ENCODE measurements around the gene TTYH3.
A peak's percentile ranks its signal among the peaks of the same experiment; 100 is the strongest.

Gene TTYH3

GRCh38 chr7:2616387-2617324, 15.1 kb upstream of the TTYH3 start:
- no peak for DNase-seq (ENCODE audit: low spot score)

GRCh38 chr7:2617325-2617905, 14.4 kb upstream of the TTYH3 start:
- no peak for DNase-seq (ENCODE audit: low spot score)

GRCh38 chr7:2619116-2619515, 12.7 kb upstream of the TTYH3 start:
- peak; percentile 48 for DNase-seq (ENCODE audit: low spot score)

- peak; percentile 55 for DNase-seq (ENCODE audit: low spot score)
Observed at GRCh38 chr7:2621061-2621828, 10.5 kb upstream of the TTYH3 start.

GRCh38 chr7:2621948-2622640, 9.7 kb upstream of the TTYH3 start:
- no peak for DNase-seq (ENCODE audit: low spot score)

GRCh38 chr7:2622869-2623697, 8.7 kb upstream of the TTYH3 start:
- no peak for DNase-seq (ENCODE audit: low spot score)

- no peak for DNase-seq (ENCODE audit: low spot score)
Observed at GRCh38 chr7:2623698-2624014, 8.1 kb upstream of the TTYH3 start.

- no peak for DNase-seq (ENCODE audit: low spot score)
Observed at GRCh38 chr7:2624293-2624886, 7.4 kb upstream of the TTYH3 start.

- DNase-seq (ENCODE audit: low spot score): peak; percentile 68
Observed at GRCh38 chr7:2626498-2627117, 5.2 kb upstream of the TTYH3 start.

GRCh38 chr7:2627258-2628129, 4.3 kb upstream of the TTYH3 start:
- DNase-seq (ENCODE audit: low spot score): no peak

GRCh38 chr7:2628130-2628482, 3.7 kb upstream of the TTYH3 start:
- no peak for DNase-seq (ENCODE audit: low spot score)

GRCh38 chr7:2628891-2629290, 2.9 kb upstream of the TTYH3 start:
- DNase-seq (ENCODE audit: low spot score): no peak

- DNase-seq (ENCODE audit: low spot score): no peak
Observed at GRCh38 chr7:2629746-2630681, 1.8 kb upstream of the TTYH3 start.

GRCh38 chr7:2632733-2633537, 1.1 kb downstream of the TTYH3 start:
- peak; percentile 41 for DNase-seq (ENCODE audit: low spot score)

GRCh38 chr7:2633538-2634266, 1.9 kb downstream of the TTYH3 start:
- DNase-seq (ENCODE audit: low spot score): peak; percentile 86

GRCh38 chr7:2634267-2635145, 2.7 kb downstream of the TTYH3 start:
- DNase-seq (ENCODE audit: low spot score): no peak
